Thyroid gland (tissue), 4 donors: ENCODE data around the gene SFXN5.

Source experiments
- POLR2A ChIP-seq, 2 donors: fragments of 450-650 bp; IDR thresholded peaks; one replicate each; pipeline ENCODE4 v1.6.1; 2017; ENCODE audit warnings: antibody characterized with exemption in 2 of 2, mild to moderate bottlenecking in 2 of 2, moderate library complexity in 1 of 2
- TF ChIP-seq, protein P1 (sequence below), 6 experiments: fragments of 200-600 bp in 3 of 6; fragments of 450-650 bp in 3 of 6; sonication (generic) in 3 of 6; IDR thresholded peaks; one replicate each; pipeline ENCODE4 v1.5.1; 2016 to 2019; ENCODE audit warnings: antibody characterized with exemption in 6 of 6, mild to moderate bottlenecking in 2 of 6, inconsistent platforms in 1 of 6, moderate library complexity in 1 of 6

DNA sequence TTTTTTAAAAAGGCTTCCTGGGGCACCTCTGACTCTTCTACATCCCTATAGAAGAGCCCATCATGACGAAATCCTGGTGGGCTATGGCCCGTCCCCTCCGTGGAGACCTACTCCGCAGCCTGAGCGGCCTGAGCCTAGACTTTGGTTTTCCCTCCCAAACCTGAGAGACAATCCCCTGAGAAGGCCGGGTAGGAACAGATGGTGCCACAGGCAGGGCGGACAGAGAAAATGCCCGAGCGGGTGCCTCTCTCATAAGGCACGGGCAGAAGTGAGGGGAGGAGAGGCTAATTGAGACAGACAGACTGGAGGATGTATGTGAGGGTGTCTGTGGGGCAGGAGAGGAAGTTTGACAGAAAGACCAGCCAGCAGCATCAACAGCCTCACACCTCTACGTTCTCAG is 20.2 kb upstream of the SFXN5 start:
- TF ChIP-seq, protein P1, sequence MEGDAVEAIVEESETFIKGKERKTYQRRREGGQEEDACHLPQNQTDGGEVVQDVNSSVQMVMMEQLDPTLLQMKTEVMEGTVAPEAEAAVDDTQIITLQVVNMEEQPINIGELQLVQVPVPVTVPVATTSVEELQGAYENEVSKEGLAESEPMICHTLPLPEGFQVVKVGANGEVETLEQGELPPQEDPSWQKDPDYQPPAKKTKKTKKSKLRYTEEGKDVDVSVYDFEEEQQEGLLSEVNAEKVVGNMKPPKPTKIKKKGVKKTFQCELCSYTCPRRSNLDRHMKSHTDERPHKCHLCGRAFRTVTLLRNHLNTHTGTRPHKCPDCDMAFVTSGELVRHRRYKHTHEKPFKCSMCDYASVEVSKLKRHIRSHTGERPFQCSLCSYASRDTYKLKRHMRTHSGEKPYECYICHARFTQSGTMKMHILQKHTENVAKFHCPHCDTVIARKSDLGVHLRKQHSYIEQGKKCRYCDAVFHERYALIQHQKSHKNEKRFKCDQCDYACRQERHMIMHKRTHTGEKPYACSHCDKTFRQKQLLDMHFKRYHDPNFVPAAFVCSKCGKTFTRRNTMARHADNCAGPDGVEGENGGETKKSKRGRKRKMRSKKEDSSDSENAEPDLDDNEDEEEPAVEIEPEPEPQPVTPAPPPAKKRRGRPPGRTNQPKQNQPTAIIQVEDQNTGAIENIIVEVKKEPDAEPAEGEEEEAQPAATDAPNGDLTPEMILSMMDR (IDR thresholded peaks at IDR 0.05), result no peak
- no peak for TF ChIP-seq POLR2A (IDR thresholded peaks at IDR 0.05)
